DMS79 (cell line): ENCODE data around the gene LRGUK.
"Not testable (repeated sequence)": the region's sequence is repeated elsewhere in the genome, so short reads cannot be mapped to it uniquely, and the experiment has no call there.

Experiments
- DNase-seq: peaks from one replicate; lab custom pipeline; 2025; lab: John Stamatoyannopoulos, UW

The LRGUK gene

GRCh38 chr7:134248196-134248595 lies 121.1 kb downstream of the LRGUK start:
- no peak for DNase-seq

GRCh38 chr7:134254311-134254710 lies 127.2 kb downstream of the LRGUK start:
- DNase-seq, result no peak

- no peak for DNase-seq
Measured at GRCh38 chr7:134255814-134256213, 128.7 kb downstream of the LRGUK start.

GRCh38 chr7:134262322-134262721 lies 135.2 kb downstream of the LRGUK start:
- DNase-seq, result no peak

GRCh38 chr7:134276951-134277350 lies 149.8 kb downstream of the LRGUK start:
- no peak for DNase-seq

- DNase-seq, result no peak
Measured at GRCh38 chr7:134278502-134279153, 151.5 kb downstream of the LRGUK start.

- DNase-seq, result no peak
Measured at GRCh38 chr7:134279336-134279735, 152.2 kb downstream of the LRGUK start.

GRCh38 chr7:134279898-134280297 lies 152.8 kb downstream of the LRGUK start:
- no peak for DNase-seq

- DNase-seq, result no peak
Measured at GRCh38 chr7:134280508-134280907, 153.4 kb downstream of the LRGUK start.

- DNase-seq, result no peak
Measured at GRCh38 chr7:134284011-134284410, 156.9 kb downstream of the LRGUK start.

GRCh38 chr7:134284952-134285351 lies 157.8 kb downstream of the LRGUK start:
- DNase-seq, result no peak

- peak; percentile 47 for DNase-seq
Measured at GRCh38 chr7:134287916-134288659, 160.9 kb downstream of the LRGUK start.

- DNase-seq, result peak; percentile 69
Measured at GRCh38 chr7:134289423-134289822, 162.3 kb downstream of the LRGUK start.

- no peak for DNase-seq
Measured at GRCh38 chr7:134289841-134290240, 162.7 kb downstream of the LRGUK start.

- no peak for DNase-seq
Measured at GRCh38 chr7:134290286-134290685, 163.1 kb downstream of the LRGUK start.

GRCh38 chr7:134293002-134293740 lies 166.0 kb downstream of the LRGUK start:
- no peak for DNase-seq

GRCh38 chr7:134295982-134296381 lies 168.8 kb downstream of the LRGUK start:
- not testable (repeated sequence) for DNase-seq

- DNase-seq, result no peak
Measured at GRCh38 chr7:134297489-134297888, 170.3 kb downstream of the LRGUK start.

GRCh38 chr7:134298902-134299683 lies 172.0 kb downstream of the LRGUK start:
- peak; percentile 49 for DNase-seq

- DNase-seq, result no peak
Measured at GRCh38 chr7:134300988-134301387, 173.8 kb downstream of the LRGUK start.

GRCh38 chr7:134301592-134301991 lies 174.5 kb downstream of the LRGUK start:
- peak; percentile 72 for DNase-seq

GRCh38 chr7:134302120-134302519 lies 175.0 kb downstream of the LRGUK start:
- no peak for DNase-seq
